ENCODE data around the gene ZNF486. TPM values are rescaled to one million over a fixed set of nuclear protein-coding genes. Genes with fewer than 3 reads are reported as not detected.

Gene ZNF486
- 5.6 and 11.4 TPM in 2 replicates for total RNA-seq

GRCh38 chr19:20167020-20167644, at the start of gene ZNF486:
Gene ZNF486, plus strand, starts transcription at chr19:20167214. Its CDS starts 117 bp downstream, at chr19:20167331.

Small RNAs within 50 kb of the gene (small RNA-seq; reads per million reads assigned to genes)
- not detected for gene AC011447.4

Other genes starting within 250 kb of the ZNF486 start
- 2.3 and 3.1 TPM in 2 replicates for gene ZNF682, start 127.7 kb upstream of the ZNF486 start, total RNA-seq
- 1.4 and 3.5 TPM in 2 replicates for gene ZNF90, start 89.2 kb upstream of the ZNF486 start, total RNA-seq

Measured in placental epithelial cell (primary cell).